Measurements from ENCODE around the gene GPR31.
A peak's percentile ranks its signal among the peaks of the same experiment; 100 is the strongest.

The GPR31 gene

DNA sequence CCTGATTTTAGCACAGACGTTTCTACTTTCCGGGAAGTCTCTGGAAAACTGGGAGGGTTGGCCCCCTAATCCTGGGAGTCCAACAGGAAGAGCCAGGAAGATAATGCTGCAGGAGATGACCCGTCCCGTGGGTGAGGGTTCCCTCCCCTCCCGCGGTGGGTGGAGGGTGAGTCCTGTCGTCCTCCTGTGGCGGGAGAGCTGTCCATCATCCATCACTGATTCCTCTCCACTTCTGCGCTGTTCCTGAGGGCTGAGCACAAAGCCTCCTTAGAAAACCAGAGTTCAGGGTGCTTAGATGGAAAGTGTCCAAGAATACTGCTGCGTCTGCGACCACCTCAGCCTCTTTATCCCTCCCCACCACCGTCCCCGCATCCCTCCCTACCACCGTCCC, 40.9 kb downstream of the GPR31 start:
- no peak for DNase-seq

DNA sequence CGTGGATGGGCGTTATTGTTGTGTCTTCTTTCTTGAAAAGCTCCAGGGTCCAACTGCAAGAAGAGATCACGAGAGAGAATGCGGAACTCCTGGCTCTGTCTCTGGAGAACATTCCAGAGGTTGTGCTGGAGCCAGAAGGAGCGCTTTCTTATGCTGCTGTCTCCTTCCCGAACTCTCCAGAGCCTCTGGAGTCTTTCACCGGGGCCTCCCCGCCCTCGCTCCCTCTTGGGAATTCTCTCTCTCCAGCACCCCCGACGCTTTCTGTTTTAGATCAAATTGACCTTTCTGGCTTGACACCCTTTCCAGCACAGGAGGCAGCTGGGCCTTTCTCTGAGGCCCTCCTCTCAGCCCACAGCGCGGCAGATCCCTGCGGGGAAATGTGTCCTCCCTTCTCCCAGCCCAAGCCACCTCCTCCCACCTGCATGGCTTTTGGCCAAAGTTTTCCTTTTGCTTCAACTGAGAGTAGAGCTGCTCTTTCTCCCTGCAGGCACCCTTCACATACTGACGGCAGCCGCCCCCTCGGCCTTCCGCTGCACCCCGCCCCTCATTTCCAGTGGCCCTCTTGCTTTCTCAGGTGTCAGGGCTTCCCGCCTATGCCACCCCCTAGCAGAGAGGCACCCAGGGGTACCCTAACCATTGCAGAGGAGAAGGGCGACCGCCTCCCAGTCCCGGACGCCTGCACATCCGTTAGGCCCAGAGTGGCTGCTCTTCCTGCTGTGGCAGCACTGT, 41.5 kb downstream of the GPR31 start:
- DNase-seq: peak; percentile 50

DNA sequence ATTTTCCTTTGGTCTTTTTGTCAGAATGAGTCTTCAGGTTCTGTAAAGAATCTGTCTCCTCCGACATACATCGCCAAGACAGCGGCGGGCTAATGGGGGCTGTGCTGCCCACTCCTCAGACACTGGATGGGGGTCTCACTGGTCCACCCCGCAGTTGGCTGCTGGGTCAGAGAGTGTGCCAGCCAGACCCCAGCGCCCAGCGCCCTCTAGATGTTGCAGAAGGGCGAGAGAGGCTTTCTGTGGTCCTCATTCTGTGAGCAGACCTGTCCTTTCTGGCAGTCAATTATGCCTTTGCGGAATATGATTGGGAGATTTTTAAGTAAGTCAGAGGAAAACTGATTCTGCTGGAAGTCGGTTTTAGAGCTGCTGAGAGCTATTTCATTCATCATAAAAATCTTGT, 42.7 kb downstream of the GPR31 start:
- DNase-seq: peak; percentile 49

DNA sequence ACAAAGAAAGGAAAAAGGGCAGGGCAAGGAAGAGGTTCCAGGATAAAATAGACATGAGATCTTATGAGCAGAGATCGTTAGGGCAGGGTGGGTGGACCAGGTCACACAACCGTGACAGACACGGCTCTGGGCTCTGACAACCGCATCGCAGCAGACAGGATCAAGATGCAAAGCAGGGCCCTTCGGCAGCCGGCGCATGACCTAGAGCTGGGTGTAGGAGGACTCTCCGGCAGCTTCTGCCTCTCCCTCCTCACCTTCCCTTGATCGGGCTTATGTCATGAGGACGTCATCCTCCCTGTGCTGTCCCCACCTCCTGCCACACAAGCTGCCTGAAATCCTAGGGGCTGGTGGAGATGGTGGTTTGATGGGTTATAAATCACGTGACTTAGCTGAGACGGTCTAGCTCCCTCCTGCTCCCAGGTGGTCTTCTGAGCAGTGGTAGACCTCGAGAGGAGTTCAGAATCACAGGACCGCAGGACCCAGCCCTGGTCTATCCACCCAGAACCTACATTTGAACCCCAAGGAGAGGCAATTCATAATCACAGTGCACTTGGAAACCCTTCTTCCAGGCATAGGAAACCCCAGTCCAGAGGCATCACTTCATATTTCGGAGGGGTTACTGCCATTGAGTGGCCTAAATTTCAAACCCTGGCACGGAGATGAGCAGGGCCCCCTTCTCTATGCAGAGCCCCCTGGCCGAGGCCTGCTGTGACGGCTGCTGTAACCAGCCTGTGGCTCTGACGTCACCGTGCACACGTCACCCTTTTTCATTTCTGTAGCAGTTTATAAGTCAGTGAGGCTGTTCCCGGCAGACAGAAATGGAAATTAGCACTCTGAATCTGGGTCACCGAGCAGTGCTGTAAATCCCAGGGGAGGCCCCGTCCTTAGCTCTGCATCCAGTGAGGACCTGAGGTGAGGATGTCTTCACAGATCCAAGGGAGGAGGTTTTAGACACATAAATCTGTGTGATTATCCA, 43.6 kb downstream of the GPR31 start:
- DNase-seq: peak; percentile 77

DNA sequence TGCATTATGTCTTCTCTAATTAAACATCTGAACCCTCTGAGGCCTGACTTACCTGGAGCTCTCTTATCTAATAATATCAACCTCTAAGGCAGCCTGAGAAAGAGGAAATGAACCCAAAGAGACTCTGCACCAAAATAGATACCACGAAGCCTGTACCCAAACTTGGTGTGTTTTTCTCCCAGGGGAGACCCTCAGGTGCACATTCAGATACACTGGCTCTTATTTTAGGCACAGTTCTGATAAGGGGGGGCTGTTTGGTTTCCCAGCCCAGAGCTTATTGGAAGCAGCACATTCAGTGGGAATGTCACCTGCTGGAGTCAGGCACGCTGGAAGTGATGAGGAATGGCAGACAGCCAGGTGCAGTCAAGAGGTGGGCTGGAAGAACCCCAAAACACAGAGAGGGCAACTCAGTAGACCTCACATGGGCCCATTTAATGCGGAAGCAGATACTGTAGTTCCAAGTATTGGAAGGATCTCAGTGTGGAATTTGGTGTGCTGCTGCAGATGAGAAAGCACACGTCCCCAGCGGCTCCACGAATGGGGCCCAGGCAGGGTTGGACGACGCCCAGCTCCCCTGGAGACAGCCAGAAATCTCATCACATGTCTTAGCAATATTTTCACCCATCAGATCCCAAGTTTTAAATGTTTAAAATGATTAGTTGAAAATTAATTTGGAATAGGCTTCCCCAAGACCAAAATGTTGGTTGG, 44.6 kb downstream of the GPR31 start:
- DNase-seq: peak; percentile 18

DNA sequence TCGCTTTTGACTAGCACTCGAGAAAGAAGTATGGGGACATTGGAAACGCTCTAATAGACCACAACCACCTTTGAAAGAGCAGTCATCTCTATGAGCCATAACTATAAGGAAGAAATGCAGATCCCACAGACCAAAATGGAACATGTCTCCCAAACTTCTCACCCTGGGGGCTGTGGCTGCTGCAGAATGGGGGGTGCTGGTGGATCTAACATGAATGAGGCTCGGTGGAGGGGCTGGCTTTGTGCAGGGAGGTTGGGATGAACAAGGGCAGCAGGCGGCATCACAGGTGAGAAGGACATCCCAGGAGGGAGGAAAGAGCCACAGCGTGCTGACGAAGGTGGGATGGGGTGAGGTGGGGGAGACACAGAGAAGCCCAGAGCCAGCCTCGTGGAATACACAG, 45.4 kb downstream of the GPR31 start:
- no peak for DNase-seq

DNA sequence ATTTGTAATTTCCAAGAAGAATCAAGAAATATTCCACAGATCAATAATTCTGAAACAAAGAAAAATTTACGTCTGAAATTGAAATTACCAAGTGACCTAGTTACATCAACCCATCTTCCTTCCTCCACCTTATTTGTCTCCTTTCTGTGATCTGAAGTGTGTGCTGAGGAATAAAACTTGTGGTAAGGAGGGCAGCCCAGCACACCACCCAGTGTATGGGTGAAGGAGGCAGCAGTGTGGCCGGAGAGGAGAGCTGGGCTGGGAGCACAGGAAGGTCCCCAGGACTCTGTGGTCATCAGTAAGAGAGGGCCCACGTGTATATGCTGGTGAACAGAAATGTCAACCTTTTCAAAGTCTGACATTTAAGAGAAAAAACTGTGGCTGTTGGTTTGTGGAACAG, 46.2 kb downstream of the GPR31 start:
- DNase-seq: no peak

DNA sequence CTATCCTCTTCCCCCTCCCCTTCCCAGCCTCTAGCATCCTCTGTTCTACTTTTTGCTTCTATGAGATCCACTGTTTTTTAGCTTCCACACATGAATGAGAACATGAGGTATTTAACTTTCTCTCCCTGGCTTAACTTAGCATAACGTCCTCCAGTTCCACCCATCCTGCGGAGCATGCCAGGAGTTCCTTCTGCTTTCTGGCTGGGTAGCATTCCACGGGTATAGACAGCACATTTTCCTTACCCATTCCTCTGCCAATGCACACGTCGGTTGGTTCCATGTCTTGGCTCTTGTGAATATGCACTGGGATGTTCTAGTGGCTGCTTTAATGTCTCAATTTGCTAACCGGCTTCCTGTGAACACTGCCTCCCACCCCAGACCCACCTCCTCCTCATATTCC, 48.1 kb downstream of the GPR31 start:
- no peak for DNase-seq

DNA sequence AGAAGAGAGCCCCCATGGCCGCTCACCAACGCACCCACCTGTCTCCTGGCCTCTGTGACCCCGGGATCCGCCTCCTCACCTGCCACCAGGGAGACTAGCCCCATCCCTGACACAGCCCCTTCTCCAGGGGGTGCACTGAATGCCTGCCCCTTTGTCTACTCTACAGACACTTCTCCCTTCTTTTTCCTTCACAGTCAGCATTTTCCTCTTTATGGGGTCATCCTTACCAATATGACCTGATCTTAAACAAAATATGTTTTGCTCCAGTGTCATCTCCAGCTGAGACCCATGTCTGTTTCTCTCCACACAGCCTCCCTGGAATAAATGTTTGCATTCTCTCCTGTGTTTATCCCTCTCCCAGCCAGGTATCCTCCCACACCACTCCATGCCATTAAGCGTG, 49.5 kb downstream of the GPR31 start:
- DNase-seq: no peak

DNA sequence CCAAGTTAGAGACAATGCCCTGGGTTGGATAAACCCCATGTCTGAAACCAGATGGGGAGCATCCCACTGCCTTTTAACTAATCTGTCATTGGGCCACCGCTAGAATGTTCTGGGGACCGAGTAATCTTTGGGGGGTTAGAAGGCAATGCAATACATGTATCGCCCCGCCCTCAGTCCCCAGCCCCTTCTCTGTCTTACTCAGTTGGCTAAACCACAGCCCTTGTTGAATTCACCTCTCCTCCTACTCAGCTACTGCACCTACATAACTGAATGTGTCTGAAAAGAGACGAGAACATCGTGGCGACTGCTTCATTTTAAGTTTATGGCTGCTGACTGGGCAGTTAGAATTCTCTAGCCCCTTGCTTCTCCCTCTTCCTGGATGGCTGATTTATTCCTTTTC, 50.0 kb downstream of the GPR31 start:
- no peak for DNase-seq

DNA sequence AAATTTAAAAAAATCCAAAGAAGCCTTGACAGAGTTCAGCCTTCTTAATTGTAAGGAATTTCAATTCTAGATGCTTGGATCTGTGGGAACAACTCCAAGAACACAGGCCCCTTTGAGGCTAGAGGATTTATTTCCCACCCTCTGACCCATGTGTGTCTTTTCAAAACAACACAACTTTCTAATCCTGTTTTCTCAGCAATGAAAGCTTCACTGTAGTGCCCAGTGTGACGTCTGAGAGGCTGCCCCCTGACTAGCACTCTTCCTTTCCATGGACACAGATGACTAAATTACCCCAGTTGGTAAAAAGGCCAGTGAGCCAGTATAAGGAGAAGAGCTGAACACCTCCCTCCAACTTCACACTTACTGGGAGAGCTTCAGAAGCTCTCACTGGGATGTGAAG, 51.4 kb downstream of the GPR31 start:
- DNase-seq: no peak

All from retina (tissue), 1 donor.